NCI-H2196 (cell line): ENCODE results near the gene ITSN1.

ENCODE experiments used
- DNase-seq: peaks from one replicate; lab custom pipeline; 2025; ENCODE audit not compliant: unreplicated experiment; lab: John Stamatoyannopoulos, UW

ITSN1 gene

DNA sequence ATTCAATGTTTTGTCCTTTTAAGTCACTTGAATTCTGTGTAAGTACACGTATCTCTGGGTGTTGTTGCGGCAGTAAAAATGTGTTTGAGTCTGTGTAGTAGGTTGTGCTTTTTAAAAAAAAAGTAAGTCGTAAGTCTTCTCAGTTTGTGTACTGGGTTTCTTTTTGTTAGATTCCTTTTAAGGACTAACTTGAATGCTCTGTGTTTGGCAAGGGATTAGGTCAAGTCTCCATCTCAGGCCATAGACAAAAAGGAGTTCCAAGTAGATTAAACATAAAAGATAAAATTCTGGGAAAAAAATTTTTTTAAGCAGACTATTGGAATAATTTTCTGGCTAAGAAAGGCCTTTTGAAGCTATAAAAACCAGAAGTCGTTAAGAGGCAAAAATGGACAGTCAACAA is 160.2 kb downstream of the ITSN1 start:
- DNase-seq: no peak

- no peak for DNase-seq
Measured at GRCh38 chr21:33808715-33809367, 166.5 kb downstream of the ITSN1 start.

DNA sequence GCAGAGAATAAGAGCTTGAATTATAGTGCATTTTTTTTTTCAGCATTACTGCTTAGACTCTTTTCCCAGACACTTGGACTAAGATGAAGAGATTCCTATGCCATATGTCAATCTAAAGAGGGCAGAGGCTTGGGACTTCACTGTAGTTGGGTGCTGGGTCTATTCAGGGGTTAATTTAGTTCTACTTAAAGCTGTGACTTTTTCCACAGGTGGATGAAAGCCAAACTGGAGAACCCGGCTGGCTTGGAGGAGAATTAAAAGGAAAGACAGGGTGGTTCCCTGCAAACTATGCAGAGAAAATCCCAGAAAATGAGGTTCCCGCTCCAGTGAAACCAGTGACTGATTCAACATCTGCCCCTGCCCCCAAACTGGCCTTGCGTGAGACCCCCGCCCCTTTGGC is 168.5 kb downstream of the ITSN1 start:
- no peak for DNase-seq

DNA sequence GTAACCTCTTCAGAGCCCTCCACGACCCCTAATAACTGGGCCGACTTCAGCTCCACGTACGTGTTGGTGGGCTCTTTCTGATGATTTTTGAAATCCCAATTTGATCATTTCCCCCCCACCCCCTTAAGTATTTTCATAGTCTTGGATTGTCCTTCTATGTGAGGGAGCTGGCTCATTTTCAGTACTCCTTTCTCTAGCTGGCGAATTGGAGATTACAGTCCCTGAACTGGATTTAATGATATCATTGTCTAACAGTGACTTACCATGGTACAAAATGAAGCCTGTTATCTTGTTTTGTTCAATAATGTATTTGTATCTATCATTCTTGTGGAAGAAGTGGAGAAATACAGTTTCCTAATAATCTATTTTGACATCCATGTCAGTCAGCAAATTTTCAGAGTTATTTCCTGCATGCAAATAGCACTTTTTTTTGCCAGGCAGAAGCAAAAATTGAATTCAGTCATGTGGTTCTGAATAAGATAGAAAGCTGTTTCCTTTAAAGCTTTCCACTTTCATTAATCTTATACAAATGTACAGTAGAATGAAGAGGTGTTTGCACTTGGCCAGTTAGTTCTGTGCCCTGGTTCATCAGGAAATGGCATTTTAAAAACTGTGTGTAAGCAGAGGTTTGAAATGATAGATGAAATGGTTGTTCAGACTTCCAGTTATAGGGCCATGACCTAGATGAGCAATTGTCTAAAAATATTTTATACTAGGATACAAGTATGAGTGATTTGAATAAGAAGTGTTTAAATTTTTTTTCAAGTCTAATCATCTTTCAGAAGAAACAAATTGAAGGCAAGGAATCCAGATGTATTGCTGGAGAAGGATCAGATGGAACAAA is 169.1 kb downstream of the ITSN1 start:
- DNase-seq: no peak

DNA sequence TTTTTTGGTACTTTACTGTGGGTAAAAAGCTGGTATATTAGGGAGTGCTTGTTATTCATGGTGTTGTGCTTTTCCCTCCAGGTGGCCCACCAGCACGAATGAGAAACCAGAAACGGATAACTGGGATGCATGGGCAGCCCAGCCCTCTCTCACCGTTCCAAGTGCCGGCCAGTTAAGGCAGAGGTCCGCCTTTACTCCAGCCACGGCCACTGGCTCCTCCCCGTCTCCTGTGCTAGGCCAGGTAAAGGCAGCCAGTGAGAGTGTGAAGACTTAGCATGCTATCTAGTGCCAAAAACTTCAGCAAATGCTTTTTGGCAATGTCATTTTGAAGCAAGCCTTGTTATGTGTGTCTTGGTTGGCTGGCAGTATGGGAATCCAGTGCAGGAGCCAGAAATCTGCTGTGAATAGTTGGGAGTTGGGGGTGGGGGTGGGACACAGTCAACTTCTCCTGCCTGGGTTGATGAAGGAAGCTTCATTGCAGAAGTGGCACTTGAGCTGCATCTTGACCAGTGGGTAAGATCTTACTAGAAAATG is 171.6 kb downstream of the ITSN1 start:
- DNase-seq: no peak

- no peak for DNase-seq
Measured at GRCh38 chr21:33815143-33815707, 172.9 kb downstream of the ITSN1 start.

DNA sequence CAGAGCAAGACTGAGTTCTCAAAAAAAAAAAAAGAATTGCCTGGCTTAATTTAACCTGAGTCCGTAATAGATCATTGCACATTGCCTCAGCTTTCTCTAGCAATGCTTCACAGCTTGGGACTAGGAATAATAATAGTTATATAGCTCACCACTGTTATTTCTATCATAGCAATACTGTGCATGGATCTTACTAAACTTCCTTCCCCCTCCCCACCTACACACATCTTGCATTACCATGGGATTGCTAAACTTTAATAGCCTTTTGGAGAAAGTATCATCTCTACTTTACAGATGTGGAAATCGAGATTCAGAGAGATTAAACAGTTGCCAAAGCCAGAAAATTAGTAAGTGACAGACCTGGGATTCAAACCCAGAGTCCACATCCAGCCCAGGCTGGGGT is 173.9 kb downstream of the ITSN1 start:
- no peak for DNase-seq

DNA sequence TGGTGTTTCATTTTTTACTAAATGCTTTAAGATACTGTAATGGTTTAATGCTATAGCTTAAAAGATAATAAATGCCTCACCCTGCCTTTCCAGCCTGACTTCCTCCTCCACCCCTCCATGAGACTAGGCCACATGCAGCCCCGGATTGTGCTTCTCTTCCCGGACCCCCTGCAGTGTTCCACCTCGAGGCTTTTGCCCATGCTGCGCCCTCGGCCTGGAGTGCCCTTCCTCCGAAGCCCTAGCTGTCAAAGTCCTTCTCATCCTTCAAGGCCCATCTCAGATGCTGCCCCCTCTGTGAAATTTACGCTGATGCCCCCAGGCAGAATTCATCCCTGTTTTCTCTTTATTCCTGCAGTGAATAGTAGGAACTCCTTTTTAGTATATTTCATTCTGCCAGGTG is 174.8 kb downstream of the ITSN1 start:
- DNase-seq: no peak

DNA sequence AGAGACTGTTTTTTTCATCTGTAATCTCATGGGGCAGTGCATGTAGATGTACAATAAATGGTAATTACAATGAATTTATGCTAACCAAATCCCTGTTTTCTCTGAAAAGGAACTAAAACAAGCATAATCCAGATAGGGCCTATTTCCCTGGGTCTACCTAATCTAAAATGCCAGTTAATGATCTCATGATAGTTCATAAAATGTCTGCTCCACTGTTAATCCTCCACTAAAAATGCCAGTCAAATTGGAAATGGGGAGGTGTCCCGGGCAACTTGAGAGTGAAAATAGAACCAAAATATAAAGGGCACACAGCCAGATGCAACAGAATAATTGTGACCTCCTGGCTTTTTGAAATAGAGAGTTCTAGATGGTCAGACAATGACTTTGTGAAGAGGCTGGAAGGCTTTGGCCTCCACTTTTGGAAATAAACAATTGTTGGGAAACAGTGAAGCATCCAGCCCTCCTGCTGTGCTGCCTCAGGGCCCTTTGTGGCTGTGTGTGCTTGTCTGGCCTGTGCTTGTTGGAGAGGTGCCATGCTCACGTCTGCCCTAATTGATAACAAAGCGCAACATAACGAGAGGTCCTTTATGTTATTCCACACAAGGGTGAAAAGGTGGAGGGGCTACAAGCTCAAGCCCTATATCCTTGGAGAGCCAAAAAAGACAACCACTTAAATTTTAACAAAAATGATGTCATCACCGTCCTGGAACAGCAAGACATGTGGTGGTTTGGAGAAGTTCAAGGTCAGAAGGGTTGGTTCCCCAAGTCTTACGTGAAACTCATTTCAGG is 175.6 kb downstream of the ITSN1 start:
- peak; percentile 28 for DNase-seq

- no peak for DNase-seq
Measured at GRCh38 chr21:33820230-33820770, 178.0 kb downstream of the ITSN1 start.

- DNase-seq: no peak
Measured at GRCh38 chr21:33820798-33821197, 178.5 kb downstream of the ITSN1 start.

GRCh38 chr21:33821503-33822322 is 179.4 kb downstream of the ITSN1 start:
- DNase-seq: no peak

DNA sequence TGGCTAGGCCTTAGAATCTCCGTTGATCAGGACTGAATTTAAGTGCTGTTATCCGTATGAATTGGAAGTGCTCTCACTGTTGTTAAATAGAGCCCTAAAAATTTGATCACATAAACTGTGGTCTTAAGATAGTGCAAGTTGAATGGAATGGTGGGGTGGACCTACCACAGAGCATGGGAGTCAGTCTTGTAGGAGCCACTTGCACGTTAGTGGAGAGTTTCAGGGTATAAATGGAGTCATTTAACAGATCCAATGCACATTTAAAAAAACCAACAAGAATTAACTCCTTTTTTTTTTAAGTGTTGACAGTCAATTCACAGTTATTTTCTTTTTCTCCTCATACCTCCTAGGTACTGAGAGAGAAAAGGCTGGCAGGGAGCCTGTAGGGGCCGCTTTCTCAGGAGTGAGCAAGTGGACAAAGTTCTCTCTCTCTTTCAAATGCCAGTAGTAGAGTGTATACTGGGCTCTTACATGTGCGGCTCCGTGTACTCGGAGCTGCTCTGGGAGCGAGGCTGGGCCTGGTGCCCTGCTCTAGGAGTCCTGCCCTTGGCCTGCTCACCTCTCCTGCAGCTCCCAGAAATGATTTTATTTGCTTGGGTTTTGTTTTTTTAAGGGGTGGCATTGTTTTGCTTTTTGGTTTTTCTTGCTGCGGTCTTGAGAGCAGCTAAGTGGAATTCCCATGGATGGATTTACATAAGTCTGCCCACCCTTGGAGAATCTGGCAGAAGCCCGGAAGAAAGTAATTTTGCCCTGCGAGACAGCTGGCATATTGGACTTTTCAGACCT is 182.0 kb downstream of the ITSN1 start:
- no peak for DNase-seq

GRCh38 chr21:33825419-33825818 is 183.1 kb downstream of the ITSN1 start:
- DNase-seq: no peak

GRCh38 chr21:33825915-33826314 is 183.6 kb downstream of the ITSN1 start:
- DNase-seq: no peak

- DNase-seq: no peak
Measured at GRCh38 chr21:33828083-33828482, 185.8 kb downstream of the ITSN1 start.

GRCh38 chr21:33828577-33828976 is 186.3 kb downstream of the ITSN1 start:
- no peak for DNase-seq

GRCh38 chr21:33829844-33830243 is 187.5 kb downstream of the ITSN1 start:
- DNase-seq: no peak

- DNase-seq: no peak
Measured at GRCh38 chr21:33831962-33832659, 189.8 kb downstream of the ITSN1 start.
